Stimulated activated CD8-positive, alpha-beta memory T cell treated with anti-CD3 and anti-CD28 coated beads, Interleukin-4, amount 100 ng/mL, for 1 hour (primary cell): ENCODE results near the gene RAD51.

Experiments used
- DNase-seq, 2 donors: peaks; one replicate each; pipeline ENCODE4 v3.0.0-alpha.2; 2020; ENCODE audit warnings: low read depth in 2 of 2, low spot score in 1 of 2

The RAD51 gene

GRCh38 chr15:40722354-40722753, 27.4 kb downstream of the RAD51 start:
- no peak for DNase-seq

GRCh38 chr15:40722934-40723333, 28.0 kb downstream of the RAD51 start:
- DNase-seq, result no peak

- no peak for DNase-seq
Measured at GRCh38 chr15:40723919-40724318, 28.9 kb downstream of the RAD51 start.

GRCh38 chr15:40731034-40731433, 36.1 kb downstream of the RAD51 start:
- no peak for DNase-seq

- DNase-seq, result no peak
Measured at GRCh38 chr15:40736575-40736974, 41.6 kb downstream of the RAD51 start.

- DNase-seq, result no peak
Measured at GRCh38 chr15:40737048-40737447, 42.1 kb downstream of the RAD51 start.

- DNase-seq, result no peak
Measured at GRCh38 chr15:40739047-40739446, 44.1 kb downstream of the RAD51 start.

- DNase-seq, result no peak
Measured at GRCh38 chr15:40739854-40740253, 44.9 kb downstream of the RAD51 start.

- no peak for DNase-seq
Measured at GRCh38 chr15:40743485-40743901, 48.5 kb downstream of the RAD51 start.

- peak in 1 of 2 donors; percentile 37 for DNase-seq
Measured at GRCh38 chr15:40743921-40744814, 49.2 kb downstream of the RAD51 start.

- no peak for DNase-seq
Measured at GRCh38 chr15:40744815-40745152, 49.8 kb downstream of the RAD51 start.

- no peak for DNase-seq
Measured at GRCh38 chr15:40746916-40747418, 52.0 kb downstream of the RAD51 start.

GRCh38 chr15:40747685-40748631, 53.0 kb downstream of the RAD51 start:
- no peak for DNase-seq

- no peak for DNase-seq
Measured at GRCh38 chr15:40749151-40749630, 54.2 kb downstream of the RAD51 start.

GRCh38 chr15:40750885-40751284, 55.9 kb downstream of the RAD51 start:
- DNase-seq, result no peak

GRCh38 chr15:40751745-40752144, 56.8 kb downstream of the RAD51 start:
- no peak for DNase-seq

- DNase-seq, result no peak
Measured at GRCh38 chr15:40754574-40754882, 59.6 kb downstream of the RAD51 start.

- DNase-seq, result peak; percentile 80 to 83
Measured at GRCh38 chr15:40754883-40755811, 60.2 kb downstream of the RAD51 start, which contains the start of gene RMDN3. Gene RMDN3, minus strand, starts transcription at chr15:40755254. Its CDS starts 471 bp downstream, at chr15:40754783.

- DNase-seq, result no peak
Measured at GRCh38 chr15:40755812-40756208, 60.8 kb downstream of the RAD51 start.

GRCh38 chr15:40756938-40757337, 62.0 kb downstream of the RAD51 start:
- no peak for DNase-seq

- no peak for DNase-seq
Measured at GRCh38 chr15:40759961-40760360, 65.0 kb downstream of the RAD51 start.
